ENCODE data around the gene RSU1.

The RSU1 gene

GRCh38 chr10:16732376-16732775 is 84.8 kb downstream of the RSU1 start:
- DNase-seq, result no peak

GRCh38 chr10:16728266-16728665 is 89.0 kb downstream of the RSU1 start:
- no peak for DNase-seq

- DNase-seq, result no peak
These were observed 89.6 kb downstream of the RSU1 start for GRCh38 chr10:16727666-16728065.

GRCh38 chr10:16724509-16724908 is 92.7 kb downstream of the RSU1 start:
- no peak for DNase-seq

- DNase-seq, result no peak
These were observed 96.4 kb downstream of the RSU1 start for GRCh38 chr10:16720812-16721211.

GRCh38 chr10:16717622-16718395 is 99.4 kb downstream of the RSU1 start:
- DNase-seq, result no peak

- DNase-seq, result no peak
These were observed 101.2 kb downstream of the RSU1 start for GRCh38 chr10:16716051-16716450.

GRCh38 chr10:16713290-16713689 is 103.9 kb downstream of the RSU1 start:
- no peak for DNase-seq

- DNase-seq, result no peak
These were observed 104.3 kb downstream of the RSU1 start for GRCh38 chr10:16712883-16713282.

GRCh38 chr10:16700331-16700730 is 116.9 kb downstream of the RSU1 start:
- DNase-seq, result no peak

GRCh38 chr10:16699435-16700057 is 117.7 kb downstream of the RSU1 start:
- no peak for DNase-seq

GRCh38 chr10:16698461-16698860 is 118.8 kb downstream of the RSU1 start:
- DNase-seq, result no peak

- no peak for DNase-seq
These were observed 126.8 kb downstream of the RSU1 start for GRCh38 chr10:16690417-16690816.

GRCh38 chr10:16689696-16690095 is 127.5 kb downstream of the RSU1 start:
- no peak for DNase-seq

GRCh38 chr10:16689227-16689626 is 128.0 kb downstream of the RSU1 start:
- no peak for DNase-seq

- DNase-seq, result no peak
These were observed 130.9 kb downstream of the RSU1 start for GRCh38 chr10:16686054-16686902.

GRCh38 chr10:16685551-16685950 is 131.7 kb downstream of the RSU1 start:
- no peak for DNase-seq

- no peak for DNase-seq
These were observed 135.7 kb downstream of the RSU1 start for GRCh38 chr10:16681521-16681920.

GRCh38 chr10:16679511-16679910 is 137.7 kb downstream of the RSU1 start:
- no peak for DNase-seq

- DNase-seq, result no peak
These were observed 141.9 kb downstream of the RSU1 start for GRCh38 chr10:16675334-16675733.

GRCh38 chr10:16674147-16674703 is 143.0 kb downstream of the RSU1 start:
- DNase-seq, result no peak

GRCh38 chr10:16673443-16673842 is 143.8 kb downstream of the RSU1 start:
- DNase-seq, result no peak

GRCh38 chr10:16663444-16663843 is 153.8 kb downstream of the RSU1 start:
- no peak for DNase-seq
